ENCODE data around the gene UCN.
A peak's percentile ranks its signal among the peaks of the same experiment; 100 is the strongest.
"Not testable (repeated sequence)": the region's sequence is repeated elsewhere in the genome, so short reads cannot be mapped to it uniquely, and the experiment has no call there.

Gene UCN

DNA sequence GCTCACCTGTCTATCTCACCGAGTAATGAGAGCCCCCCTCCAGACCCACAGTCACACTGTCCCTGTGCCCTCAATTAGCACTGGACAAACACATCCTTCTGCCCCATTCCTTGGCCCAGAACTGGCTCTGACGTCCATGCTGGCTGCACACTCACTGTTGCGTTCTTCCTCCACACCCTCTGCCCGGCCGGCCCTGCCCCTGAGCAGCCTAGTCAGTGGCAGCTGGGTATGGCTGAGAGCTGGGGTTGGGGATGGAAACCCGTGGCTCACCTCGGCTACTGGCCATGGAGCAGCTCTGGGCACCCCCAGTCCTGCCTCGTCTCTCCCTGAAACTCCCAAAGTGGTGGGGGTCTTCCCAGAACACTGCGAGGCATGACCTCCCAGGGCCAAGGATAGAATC, 6.5 kb upstream of the UCN start:
- DNase-seq, result no peak

DNA sequence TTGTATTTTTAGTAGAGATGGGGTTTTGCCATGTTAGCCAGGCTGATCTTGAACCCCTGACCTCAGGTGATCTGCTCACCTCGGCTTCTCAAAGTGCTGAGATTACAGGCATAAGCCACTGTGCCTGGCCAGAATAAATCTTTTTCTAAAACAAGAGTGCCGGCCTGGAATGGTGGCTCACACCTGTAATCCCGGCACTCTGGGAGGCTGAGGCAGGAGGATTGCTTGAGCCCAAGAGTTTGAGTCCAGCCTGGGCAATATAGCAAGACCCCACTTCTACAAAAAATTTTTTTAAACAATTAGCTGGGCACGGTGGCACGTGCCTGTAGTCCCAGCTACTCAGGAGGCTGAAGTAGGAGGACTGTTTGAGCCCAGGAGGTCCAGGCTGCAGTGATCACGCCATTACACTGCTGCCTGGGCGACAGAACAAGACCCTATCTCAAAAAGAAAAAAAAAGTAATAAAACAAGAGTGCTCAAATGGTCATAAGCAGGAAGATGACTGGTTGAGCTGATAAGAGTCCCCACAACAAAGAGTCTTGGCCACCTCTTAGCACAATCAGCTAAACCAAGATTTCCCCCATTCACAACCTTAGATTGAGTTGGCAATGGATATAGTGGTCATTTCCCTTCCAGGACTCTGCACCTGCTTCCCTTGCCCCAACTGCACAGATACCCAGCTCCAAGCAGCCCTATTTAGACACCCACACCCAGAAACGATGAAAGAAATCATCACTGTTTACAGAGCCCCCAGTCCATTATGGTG, 5.8 kb upstream of the UCN start:
- DNase-seq, result no peak

DNA sequence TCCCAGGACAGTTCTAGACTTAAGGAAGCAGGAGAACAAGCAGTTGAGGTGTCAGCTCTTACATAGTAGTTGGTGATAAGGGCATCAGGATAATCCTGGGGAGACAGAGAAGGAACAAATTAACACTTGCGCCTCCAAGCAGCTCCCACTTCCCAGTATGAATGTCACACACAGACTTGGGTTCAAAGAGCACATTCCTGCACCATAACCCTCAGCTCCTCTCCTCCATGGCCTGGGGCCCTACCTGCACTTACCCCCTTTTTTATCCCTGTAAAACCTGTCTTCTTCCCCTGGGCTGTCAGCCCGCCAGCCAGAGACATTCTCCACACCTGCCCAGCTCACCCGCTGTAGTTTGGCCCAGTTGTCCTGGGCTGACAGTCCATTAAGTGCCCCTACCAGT, 3.9 kb upstream of the UCN start:
- no peak for DNase-seq

DNA sequence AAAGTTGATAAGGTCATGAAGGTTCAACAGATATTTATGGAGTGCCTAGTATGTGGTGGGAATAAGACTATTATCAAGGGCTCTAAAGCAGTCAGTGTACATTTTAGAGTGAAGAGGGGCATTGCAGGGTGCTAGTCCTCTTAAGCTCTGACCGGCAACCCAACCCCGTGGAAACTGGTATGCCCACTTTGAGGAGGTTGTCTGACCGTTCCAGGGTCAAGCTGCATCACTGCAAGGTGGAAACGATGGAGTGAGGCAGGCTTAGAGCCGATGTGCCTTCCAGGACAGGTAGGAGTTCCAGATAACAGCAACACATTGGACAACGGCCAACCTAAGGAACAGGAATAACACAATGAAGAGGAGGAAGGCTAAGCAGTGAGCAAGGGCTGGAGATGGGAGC, 1.4 kb upstream of the UCN start:
- no peak for DNase-seq

DNA sequence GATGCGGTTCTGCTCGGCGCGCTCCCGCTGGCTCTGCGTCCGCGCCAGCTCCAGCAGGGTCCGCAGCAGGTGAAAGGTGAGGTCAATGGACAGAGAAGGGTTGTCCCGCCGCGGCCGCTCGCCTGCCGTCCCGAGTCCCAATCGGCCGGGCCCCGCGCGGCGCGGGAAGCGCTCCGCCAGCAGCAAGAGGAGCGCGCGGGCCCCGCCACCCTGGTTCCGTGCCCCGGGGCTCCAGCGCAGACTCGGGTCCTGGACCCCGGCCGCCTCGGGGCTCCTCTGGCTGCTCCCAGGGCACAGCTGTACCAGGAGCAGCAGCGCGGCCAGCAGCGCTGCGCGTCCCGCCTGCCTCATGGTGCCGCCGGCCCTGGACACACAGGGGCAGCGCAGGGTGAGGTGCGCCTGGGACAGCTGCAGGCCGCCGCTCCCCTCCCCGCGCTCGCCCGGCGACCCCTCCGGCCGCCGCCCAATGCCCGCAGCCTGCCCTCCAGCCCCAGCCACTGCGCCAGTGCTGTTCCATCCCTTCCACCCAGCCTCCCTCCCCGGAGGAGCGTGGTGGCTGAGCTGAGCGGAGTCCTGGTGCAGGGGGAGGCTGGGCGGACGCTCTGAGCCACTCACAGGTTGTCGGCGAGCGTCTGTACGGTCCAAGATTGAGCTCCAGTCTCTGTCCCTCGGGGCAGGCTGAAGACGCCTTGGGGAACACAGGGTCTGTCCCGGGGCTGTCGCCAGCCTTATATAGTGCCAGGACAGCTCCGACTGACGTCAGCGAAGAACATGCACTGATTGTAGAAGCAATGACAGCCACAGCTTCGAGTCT, 493 bp downstream of the UCN start:
- DNase-seq, result no peak

DNA sequence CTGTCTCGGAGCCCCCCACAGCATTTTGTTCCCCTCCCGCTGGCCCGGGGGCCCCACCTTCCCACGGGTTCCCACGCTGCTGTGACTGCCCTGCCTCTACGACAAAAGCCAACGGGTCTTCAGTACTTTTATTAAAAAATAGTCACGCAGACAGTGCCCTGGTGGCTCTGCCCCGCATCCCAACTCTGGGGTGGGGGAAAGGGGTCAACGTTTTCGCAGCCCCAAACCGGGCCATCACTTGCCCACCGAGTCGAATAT, 1.0 kb downstream of the UCN start:
- DNase-seq, result no peak

DNA sequence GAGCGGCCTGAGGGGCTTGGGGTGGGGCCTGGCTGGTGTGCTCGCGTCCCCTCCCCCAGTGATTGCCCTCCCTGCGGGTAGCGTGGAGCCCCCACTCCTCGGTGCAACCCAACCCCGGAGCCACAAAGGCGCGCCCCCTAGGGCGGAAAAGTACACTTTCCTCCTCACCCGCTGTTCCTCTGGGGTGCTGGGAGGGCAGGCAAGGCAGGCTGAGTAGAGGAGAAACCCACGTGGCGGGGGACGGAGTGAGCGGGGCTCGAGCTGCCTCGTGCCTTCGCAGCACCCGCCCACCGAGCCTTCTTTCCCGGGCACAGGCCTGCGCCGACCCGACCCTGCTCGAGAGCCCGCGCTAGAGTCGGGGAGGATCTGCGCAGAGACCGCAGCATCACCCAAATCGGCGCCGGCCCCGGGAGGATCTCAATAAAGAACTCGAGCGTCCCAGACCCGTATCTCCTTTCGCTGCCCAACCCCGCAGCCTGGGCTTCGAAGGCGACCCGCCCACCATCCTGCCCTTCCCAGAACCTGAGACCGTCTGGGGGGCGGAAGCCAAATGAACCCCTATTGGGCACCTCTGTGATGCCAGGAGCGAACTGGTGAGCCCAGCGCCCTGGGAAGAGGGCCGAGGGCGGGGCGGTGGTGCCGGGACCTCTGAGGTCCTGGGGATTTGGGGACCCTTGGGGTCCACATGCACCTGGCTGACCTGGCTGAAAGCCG, 1.5 kb downstream of the UCN start:
- peak; percentile 37 for DNase-seq

DNA sequence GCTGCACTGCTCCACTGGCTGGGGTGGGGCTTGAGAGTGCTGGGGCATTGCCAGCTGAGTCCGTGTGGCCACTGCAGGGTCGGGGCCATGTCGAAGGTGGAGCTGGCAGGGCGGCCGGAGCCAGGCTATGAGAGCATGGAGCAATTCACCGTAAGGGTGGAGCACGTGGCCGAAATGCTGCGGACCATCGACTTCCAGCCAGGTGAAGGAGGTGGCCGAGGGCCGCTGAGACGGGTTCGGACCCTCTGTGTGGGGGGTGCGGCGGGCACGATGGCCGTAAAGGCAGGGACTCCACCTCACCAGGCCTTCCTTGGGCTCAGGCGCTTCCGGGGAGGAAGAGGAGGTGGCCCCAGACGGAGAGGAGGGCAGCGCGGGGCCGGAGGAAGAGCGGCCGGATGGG, 2.1 kb downstream of the UCN start:
- DNase-seq, result no peak

DNA sequence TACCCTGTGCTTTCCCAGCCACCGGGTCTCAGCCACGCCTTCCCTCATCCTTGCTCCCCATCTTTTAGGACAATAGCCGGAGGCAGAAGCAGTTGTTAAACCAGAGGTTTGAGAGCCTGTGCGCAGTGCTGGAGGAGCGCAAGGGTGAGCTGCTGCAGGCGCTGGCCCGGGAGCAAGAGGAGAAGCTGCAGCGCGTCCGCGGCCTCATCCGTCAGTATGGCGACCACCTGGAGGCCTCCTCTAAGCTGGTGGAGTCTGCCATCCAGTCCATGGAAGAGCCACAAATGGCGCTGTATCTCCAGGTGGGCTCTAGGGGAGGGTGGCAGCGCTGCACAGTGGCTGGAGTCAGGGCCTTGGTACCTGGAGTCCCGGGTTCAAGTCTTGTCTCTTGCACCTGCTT, 2.7 kb downstream of the UCN start:
- no peak for DNase-seq

DNA sequence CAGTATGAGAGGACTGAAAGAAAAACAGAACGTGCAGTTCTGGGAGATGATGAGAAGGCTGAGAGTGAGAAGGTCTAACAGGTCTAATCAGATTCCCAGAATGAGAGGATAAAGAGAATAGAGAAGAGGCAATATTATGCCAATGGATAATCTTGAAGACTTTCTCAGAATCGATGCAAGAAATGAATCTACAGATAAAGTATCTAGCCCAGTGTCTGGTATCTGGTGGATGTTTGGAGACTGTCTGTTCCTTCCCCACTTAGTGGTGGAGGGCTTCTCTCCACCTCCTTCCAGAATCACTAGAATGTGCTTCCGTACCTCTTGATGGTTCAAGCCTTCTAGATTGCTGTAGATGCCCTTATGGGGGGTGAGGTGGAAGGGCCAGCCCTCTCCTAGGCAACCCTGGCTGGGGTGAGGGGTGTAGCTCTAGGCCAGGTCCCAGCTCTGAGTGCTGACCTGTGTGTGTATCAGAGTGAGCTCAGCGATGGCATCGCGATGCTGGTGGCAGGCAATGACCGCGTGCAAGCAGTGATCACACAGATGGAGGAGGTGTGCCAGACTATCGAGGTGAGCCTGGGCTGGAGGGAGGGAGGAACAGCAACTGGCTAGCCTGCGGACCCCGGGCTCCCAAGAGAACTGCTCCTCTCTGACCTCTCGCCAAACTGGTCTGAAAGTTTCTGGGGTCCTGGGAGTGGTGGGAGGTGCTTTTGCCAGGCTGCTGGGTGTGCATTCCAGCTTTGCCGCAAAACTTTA, 3.6 kb downstream of the UCN start:
- no peak for DNase-seq

DNA sequence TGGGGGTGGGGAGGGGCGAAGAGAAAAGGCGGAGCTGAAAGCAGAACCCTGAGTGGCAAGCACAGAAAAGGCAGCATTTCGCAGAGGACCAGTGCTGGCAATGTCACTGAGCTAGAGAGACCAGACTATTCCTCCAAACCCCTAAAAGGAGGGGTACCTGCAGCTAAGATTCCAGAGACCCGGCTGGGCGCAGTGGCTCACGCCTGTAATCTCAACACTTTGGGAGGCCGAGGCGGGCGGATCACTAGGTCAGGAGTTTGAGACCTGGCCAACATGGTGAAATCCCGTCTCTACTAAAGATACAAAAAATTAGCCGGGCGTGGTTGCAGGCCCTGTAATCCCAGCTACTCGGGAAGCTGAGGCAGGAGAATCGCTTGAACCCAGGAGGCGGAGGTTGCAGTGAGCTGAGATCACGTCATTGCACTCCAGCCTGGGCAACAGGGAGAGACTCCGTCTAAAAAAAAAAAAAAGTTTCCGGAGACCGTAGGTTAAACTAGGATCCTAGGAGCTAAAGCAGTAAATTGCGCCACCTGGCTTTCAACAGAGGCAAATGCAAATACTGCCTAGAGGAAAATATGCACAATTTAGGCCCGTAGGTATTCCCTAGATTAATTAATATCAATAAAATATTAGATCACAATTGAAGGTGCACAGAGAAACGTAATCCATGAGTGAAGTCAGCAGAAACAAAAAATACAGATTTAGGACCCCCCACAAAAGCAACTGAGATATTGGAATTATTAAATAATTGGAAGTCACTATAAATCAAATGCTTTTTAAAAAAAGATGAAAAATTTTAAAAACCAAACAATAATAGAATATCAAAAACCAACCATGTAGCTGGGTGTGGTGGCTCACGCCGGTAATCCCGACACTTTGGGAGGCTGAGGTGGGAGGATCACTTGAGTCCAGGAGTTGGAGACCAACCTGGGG, 4.9 kb downstream of the UCN start:
- peak; percentile 53 for DNase-seq

DNA sequence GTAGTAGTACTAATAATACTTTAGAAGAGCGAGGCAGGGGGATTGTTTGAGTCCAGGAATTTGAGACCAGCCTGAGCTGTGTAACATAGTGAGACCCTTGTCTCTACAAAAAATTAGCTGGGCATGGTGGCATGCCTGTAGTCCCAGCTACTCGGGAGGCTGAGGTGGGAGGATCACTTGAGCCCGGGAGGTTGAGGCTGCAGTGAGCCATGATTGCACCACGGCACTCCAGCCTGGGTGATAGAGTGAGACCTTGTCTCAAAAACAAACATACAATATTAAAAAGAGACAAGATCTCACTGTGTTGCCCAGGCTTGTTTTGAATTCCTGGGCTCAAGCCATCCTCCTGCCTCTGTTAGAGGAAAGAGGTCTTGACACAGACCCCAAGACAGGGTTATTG, 7.6 kb downstream of the UCN start:
- DNase-seq, result not testable (repeated sequence)

DNA sequence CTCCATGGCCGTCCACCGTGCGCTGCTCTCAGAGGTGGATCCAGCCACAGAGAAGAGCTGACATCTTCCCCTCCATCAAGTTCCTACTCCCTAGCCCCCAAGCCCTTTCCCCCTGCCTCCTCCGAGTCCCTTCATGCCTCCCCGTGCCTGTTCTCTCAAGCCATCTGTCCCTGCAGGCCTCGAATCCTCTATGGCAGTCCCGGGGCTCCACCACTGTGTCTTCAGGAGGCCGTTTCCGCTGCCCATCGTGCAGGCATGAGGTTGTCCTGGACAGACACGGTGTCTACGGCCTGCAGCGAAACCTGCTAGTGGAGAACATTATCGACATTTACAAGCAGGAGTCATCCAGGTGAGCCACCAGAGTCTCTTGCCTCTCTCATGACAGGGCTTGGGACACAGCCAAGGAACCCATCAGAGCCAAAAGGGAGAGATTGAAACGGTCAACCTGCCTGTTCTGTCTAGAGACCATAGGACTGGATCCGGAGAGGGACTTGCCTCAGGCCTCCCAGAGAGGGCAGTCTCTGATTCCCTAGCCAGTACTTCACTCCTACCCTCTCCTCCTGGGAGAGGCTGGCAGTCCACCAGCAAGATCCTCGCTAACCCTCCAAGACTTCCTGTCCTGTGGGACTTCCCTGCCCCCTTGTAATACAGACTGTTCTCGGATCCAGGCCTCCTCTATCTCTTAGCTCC, 9.7 kb downstream of the UCN start:
- DNase-seq, result peak; percentile 51

DNA sequence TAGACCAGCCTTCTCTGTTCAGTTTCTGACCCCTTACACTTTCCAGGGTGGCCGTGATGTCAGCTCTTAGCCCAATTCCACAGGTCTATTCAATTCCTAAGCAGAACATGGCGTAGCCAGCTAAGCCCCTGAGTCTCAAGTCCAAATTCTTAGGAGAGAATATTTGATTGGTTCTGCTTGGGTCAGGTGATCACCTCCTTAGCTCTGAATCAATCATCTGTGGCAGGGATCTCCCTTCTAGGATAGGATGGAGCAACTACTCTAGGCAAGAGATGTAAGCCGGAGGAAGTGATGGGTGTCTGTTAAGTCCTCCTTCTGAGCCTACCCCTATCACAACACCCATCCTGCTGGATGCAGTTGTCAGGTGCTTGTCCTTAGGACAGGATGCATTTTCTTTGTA, 11.1 kb downstream of the UCN start:
- DNase-seq, result no peak

DNA sequence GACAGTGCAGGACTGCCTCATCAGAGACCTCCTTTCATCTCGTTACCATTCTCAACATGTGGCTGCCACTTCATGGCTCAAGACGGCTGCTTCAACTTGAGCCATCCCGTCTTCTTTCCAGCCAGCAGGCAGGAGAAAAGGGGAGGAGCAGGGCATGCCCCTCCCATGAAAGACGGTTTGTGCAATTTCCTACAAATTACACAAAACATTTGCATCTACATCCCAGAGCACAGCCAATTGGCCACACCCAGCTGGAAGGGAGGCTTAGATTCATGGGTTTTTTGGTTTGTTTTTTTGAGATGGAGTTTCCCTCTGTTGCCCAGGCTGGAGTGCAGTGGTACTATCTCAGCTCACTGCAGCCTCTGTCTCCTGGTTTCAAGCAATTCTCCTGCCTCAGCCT, 11.8 kb downstream of the UCN start:
- no peak for DNase-seq

DNA sequence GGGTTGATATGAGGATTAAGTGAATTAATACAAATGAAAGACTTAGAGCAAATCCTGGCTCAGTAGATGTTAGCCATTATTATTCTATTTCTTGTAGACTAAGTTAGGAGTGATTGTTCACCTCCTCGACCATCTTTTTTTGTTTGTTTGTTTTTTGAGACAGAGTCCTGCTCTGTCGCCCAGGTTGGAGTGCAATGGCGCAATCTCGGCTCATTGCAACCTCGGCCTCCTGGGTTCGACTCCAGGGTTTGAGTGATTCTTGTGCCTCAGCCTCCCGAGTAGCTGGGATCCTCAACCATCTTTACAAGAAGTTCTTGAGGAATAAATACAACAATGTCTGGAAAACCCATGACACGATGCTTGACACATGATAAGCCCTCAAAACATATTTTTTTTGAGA, 13.3 kb downstream of the UCN start:
- no peak for DNase-seq

DNA sequence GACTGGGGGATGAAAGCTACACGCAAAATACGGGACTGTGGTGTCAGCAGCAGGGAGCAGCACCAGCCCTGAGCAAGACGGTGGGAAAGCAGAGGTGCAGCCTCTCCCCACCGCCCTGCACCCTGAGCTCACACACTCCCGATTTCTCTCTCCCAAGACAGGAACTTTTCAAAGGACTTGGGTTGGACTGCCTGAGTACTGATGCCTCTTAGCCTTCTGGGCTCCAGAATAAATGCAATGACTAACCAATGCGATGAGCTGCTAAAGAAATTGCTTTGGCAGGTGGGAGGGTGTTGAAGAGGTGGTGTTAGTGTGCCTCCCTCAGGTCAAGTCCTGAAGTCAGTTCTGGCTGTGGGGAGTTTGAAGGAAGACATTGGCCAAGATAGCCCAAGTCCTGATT, 16.4 kb downstream of the UCN start:
- no peak for DNase-seq

DNA sequence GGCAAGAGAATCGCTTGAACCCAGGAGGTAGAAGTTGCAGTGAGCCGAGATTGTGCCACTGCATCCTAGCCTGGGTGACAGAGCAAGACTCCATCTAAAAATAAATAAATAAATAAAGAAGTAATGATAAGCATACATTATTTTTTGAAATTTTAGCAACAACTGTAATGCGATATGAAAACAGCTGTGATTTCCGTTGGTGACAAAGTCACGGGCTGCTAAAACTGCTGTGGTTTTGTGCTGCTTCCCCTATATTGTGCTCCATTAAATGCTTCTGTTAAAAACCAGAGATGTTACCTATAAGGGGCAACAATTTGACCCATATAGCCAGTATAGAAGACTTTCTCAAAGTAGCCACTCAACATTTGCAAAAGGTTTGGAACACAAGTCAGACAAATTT, 17.7 kb downstream of the UCN start:
- DNase-seq, result no peak

DNA sequence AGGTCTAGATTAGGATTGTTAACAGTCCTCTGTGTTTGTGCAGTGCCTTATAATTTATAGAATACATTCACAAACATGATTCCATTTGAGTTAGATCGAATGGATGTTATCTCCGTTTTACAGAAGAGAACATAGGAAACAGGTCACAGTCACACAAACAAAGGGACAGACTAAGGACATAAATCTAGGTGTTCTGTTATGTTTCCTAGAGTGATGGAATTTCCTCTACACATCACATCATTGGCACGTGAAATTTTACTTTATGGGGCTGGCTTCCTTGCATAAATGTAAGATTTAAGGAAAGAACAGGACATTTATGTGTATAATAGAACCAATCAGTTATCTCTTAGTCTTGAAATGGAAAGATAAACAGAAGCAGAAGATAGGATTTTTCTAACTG, 19.6 kb downstream of the UCN start:
- DNase-seq, result no peak

DNA sequence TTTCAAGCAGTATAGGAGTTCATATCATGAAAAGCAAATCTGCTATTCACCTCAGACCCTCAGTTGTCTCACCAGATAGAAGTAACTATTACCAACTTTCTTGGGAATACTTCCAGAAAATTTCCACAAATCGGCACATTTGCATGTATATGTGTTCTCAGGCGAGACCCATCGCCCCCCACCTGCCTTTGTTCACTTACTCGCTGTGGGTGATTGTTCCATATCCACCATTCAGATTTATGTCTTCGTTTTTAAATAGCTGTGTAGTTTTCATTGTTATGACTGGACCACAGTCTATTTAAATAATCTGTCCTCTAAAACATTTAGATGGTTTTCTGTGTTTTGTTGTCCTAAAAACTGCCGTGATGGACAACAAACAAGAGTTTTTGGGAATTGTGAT, 22.8 kb downstream of the UCN start:
- DNase-seq, result no peak

DNA sequence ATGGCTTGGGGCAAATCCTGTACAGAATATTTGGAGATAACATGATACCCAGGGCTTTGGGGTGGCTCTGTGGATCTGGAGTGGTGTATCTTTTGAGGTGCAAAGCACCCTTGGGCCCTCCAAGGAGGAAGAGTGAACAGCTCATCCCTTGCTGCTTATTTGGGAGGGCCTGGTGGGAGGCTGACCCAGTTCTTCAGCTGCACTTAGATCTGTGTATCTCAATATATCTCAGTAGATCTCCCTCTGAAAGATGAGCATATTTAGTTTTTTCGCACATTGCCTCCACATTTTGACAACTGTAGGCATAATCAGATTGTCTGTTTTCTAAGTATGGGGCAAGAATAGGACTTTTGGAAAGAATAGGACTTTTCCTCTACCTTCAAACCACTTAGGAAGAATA, 23.2 kb downstream of the UCN start:
- DNase-seq, result no peak

DNA sequence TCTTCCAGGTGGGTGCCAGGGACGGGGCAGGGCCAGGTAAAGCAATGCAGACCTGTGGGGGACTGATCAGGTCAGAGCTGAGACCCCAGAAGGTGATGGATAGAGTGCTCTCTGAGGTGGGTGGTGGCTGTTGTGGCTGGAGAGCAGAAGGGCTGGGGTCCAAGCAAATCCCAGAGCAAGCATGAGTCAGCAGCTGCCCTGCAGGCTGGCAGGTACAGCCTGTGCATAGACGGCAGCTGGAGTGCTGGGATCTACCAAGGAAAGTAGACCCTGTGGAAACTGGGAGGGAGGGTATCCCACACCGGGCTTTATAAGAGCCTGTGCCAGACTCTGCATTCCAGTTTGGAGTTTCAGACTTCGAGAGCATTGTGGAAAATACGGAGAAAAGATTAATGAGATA, 25.4 kb downstream of the UCN start:
- DNase-seq, result no peak

Measured in DMS79 treated with DMSO at 0.1 percent for 48 hours (cell line).